Measurements from ENCODE around the gene AVEN.

Gene AVEN

DNA sequence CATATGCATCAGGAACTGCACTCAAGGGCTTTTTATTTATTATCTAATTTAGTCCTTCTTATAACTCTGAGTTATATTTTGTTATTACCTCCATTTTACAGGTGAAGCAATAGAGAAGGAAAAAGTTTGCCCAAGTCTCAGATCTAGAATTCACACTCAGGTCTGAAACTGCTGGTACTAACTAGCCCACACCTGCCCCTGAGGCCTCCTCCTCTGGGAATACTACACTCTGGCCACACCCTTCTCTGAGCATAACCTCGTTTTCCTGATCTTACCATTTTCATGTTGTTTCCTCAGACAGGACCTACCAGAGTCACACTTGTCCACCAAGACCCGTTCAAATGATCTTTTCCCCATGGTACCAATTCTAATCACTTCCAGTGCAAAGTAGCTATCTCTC, 164.8 kb downstream of the AVEN start:
- TF ChIP-seq, protein P1, sequence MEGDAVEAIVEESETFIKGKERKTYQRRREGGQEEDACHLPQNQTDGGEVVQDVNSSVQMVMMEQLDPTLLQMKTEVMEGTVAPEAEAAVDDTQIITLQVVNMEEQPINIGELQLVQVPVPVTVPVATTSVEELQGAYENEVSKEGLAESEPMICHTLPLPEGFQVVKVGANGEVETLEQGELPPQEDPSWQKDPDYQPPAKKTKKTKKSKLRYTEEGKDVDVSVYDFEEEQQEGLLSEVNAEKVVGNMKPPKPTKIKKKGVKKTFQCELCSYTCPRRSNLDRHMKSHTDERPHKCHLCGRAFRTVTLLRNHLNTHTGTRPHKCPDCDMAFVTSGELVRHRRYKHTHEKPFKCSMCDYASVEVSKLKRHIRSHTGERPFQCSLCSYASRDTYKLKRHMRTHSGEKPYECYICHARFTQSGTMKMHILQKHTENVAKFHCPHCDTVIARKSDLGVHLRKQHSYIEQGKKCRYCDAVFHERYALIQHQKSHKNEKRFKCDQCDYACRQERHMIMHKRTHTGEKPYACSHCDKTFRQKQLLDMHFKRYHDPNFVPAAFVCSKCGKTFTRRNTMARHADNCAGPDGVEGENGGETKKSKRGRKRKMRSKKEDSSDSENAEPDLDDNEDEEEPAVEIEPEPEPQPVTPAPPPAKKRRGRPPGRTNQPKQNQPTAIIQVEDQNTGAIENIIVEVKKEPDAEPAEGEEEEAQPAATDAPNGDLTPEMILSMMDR (IDR thresholded peaks at IDR 0.05; ENCODE audit: unreplicated experiment in 3 of 3), result no peak
- no peaks in the 10 kb centered on the region for H3K36me3 Mint-ChIP-seq (ENCODE audit: low read depth)
- H3K4me1 Mint-ChIP-seq, result no peaks in the 10 kb centered on the region
- H3K4me3 Mint-ChIP-seq, result no peak overlapping the region
- no peaks in the 10 kb centered on the region for H3K9me3 Mint-ChIP-seq
- H3K27ac Mint-ChIP-seq, result no peak overlapping the region
- H3K27me3 Mint-ChIP-seq (ENCODE audit: low read depth), result no peaks in the 10 kb centered on the region

DNA sequence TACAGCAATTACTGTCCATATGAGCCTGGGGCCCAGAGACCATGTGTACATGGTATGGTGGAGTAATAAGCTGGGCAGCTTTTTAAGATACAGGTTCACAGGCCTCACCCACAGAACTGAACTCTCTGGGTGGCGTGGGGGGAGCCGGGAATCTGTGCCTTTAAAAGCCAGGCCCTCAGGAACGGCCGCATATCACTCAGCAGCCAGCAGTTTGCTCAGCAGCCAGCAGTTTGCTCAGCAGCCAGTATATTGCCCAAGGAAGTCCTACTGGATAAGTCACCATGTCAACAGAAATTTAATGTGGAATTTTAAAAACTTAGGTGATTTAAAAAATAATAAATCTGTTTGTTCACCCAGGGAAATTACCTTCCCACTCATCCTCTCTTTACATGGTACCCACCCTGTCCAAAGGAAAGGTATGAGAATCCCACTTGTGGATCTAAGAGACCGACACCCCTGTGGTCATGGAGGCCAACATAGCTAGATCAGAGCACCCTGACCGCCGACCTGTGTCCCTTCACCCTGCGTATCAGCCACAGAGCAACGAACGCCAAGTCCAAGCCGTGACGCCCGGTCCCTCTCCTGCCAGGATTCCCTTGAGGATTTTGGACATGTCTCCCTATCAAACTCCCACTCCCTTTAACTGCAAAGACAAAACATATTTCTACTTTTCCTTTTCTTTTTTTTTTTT, 166.4 kb downstream of the AVEN start:
- TF ChIP-seq, protein P1 (IDR thresholded peaks at IDR 0.05; ENCODE audit: unreplicated experiment in 3 of 3), result no peak
- no peak overlapping the region for H3K27ac Mint-ChIP-seq
- no peaks in the 10 kb centered on the region for H3K36me3 Mint-ChIP-seq (ENCODE audit: low read depth)
- H3K4me3 Mint-ChIP-seq, result no peak overlapping the region
- H3K9me3 Mint-ChIP-seq, result no peaks in the 10 kb centered on the region
- H3K4me1 Mint-ChIP-seq, result peaks cover 6% of the 10 kb centered on the region
- H3K27me3 Mint-ChIP-seq (ENCODE audit: low read depth), result no peaks in the 10 kb centered on the region

DNA sequence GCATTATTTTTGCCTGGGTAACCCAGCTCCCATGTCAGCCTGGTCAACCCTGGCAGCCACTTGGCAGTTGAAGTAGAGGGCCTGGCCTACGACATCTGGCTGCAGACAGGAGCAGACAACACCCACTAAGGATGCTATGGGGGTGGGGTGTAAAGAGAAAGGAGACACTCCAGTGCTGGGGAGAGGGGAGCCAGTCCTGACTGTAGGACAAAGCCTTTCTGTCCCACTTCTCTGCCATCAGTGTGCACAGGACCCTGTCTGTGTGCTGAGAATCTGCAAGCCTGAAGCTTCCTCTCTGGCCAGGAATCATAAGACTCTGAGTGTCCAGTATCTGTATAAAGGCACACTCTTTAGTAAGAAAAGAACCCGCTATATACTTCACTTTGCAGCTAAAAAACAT, 167.0 kb downstream of the AVEN start:
- H3K4me1 Mint-ChIP-seq, result peaks cover 6% of the 10 kb centered on the region
- TF ChIP-seq, protein P1 (IDR thresholded peaks at IDR 0.05; ENCODE audit: unreplicated experiment in 3 of 3), result no peak

DNA sequence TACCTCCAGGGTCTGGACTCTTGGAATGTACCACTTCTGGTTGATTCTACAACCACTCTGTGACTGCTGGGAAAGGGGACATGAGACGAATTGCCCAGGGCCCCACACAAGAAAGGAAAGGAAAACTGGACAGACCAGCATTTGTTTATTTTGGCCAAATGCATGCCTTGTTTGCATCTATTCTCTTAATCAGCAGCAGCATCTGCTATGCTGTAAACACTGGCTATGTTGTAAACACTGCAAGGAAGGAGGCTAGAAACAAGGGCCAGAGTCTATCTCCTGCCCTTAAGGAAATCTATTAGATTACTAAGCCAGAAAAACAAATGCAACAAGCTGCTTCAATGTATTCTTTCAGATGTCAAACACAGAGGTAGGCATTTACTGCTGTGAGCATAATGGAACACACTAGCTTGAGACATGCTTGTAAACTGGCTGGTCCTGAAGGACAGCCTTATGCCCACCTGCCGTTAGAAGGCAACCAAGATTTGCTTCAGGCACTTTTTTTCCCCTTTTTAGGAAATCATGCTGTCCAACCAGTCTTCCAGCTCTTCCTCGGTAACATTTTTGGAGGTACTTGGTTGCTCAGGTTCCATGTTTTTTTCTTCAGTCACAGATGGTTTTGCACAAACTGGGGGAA, 172.8 kb downstream of the AVEN start:
- Mint-ChIP-seq H3K4me3 (no peak overlapping the region), H3K4me1 (peaks cover 6% of the 10 kb centered on the region), H3K27me3 (ENCODE audit: low read depth) (no peaks in the 10 kb centered on the region), H3K36me3 (ENCODE audit: low read depth) (no peaks in the 10 kb centered on the region), H3K27ac (no peak overlapping the region), H3K9me3 (no peaks in the 10 kb centered on the region)
- TF ChIP-seq, protein P1 (IDR thresholded peaks at IDR 0.05; ENCODE audit: unreplicated experiment in 3 of 3), result no peak

More for the DNA sequence above, 167.0 kb downstream of the AVEN start:
- no peaks in the 10 kb centered on the region for H3K27me3 Mint-ChIP-seq (ENCODE audit: low read depth)
- H3K27ac Mint-ChIP-seq, result no peak overlapping the region
- no peaks in the 10 kb centered on the region for H3K36me3 Mint-ChIP-seq (ENCODE audit: low read depth)
- no peak overlapping the region for H3K4me3 Mint-ChIP-seq
- H3K9me3 Mint-ChIP-seq, result no peaks in the 10 kb centered on the region

DNA sequence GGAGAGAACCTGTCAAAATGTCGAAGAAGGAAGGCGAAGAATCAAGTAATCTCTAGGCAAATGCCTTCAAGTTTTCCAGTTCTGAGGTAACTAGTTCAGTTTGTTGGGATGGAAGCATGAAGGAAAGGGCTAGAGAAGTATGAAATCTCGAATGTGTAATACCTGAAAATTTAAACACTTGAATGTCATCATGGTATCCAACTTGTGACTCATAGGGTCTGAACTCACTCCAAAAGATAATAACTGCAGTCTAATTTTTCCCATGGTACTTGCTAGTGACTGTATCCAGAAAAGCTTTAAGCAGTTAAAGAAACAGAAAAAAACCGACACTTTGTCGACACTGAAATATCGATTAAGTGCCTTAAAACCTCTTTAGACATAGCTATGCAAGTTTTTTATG, 173.6 kb downstream of the AVEN start:
- no peak overlapping the region for H3K27ac Mint-ChIP-seq
- TF ChIP-seq, protein P1 (IDR thresholded peaks at IDR 0.05; ENCODE audit: unreplicated experiment in 3 of 3), result no peak
- no peaks in the 10 kb centered on the region for H3K36me3 Mint-ChIP-seq (ENCODE audit: low read depth)
- peaks cover 6% of the 10 kb centered on the region for H3K4me1 Mint-ChIP-seq
- H3K27me3 Mint-ChIP-seq (ENCODE audit: low read depth), result no peaks in the 10 kb centered on the region
- no peak overlapping the region for H3K4me3 Mint-ChIP-seq
- no peaks in the 10 kb centered on the region for H3K9me3 Mint-ChIP-seq

All from nephron (organoid).